K562 (cell line): ENCODE data around the gene SCYL1. TPM values are rescaled to one million over a fixed set of nuclear protein-coding genes. Genes with fewer than 3 reads are reported as not detected.

Experiments used
- BDP1 ChIP-seq: IDR thresholded peaks from 3 replicates; pipeline ENCODE4 v1.6.1; 2011; ENCODE audit not compliant: insufficient read length, insufficient read depth
- BRD9 ChIP-seq: fragments of 450-650 bp; IDR thresholded peaks from 2 replicates; pipeline ENCODE4 v1.6.1; 2018; ENCODE audit warnings: low read depth; ENCODE audit not compliant: partially characterized antibody
- CAMTA2 ChIP-seq: fragments of 250-450 bp; sonication (Bioruptor Pico); conservative IDR thresholded peaks from 2 replicates; pipeline ENCODE4 v1.5.1; 2022
- CC2D1A ChIP-seq: fragments of 450-650 bp; IDR thresholded peaks from 2 replicates; pipeline ENCODE4 v1.6.1; 2017; ENCODE audit warnings: mild to moderate bottlenecking
- DDX20 ChIP-seq: fragments of 450-650 bp; IDR thresholded peaks from 2 replicates; pipeline ENCODE4 v1.6.1; 2016; ENCODE audit warnings: missing genetic modification characterization, low read depth, mild to moderate bottlenecking, missing compliant biosample characterization, moderate library complexity
- EWSR1 ChIP-seq: fragments of 450-650 bp; IDR thresholded peaks from 2 replicates; pipeline ENCODE4 v1.6.1; 2018; ENCODE audit warnings: borderline replicate concordance, mild to moderate bottlenecking, low read depth, moderate library complexity; ENCODE audit not compliant: partially characterized antibody
- GATAD2A ChIP-seq: fragments of 450-650 bp; IDR thresholded peaks from 2 replicates; pipeline ENCODE4 v1.6.1; 2017
- ILK ChIP-seq: fragments of 450-650 bp; IDR thresholded peaks from 2 replicates; pipeline ENCODE4 v1.6.1; 2016; ENCODE audit warnings: missing genetic modification characterization, low read depth, mild to moderate bottlenecking, missing compliant biosample characterization, moderate library complexity, borderline replicate concordance
- MAFG ChIP-seq: fragments of 450-650 bp; conservative IDR thresholded peaks from 2 replicates; pipeline ENCODE4 v1.6.1; 2016; ENCODE audit warnings: missing genetic modification characterization, missing compliant biosample characterization
- MTA1 ChIP-seq: fragments of 450-650 bp; IDR thresholded peaks from 2 replicates; pipeline ENCODE4 v1.6.1; 2017; ENCODE audit warnings: borderline replicate concordance
- NCOA1 ChIP-seq: fragments of 450-650 bp; IDR thresholded peaks from 2 replicates; pipeline ENCODE4 v1.6.1; 2016; ENCODE audit warnings: low read depth
- OTX1 ChIP-seq: fragments of 450-650 bp; formaldehyde crosslinking; IDR thresholded peaks from 2 replicates; pipeline ENCODE4 v1.4.0; 2022; ENCODE audit warnings: mild to moderate bottlenecking
- RCOR1 ChIP-seq, 2 experiments: IDR thresholded peaks; 2 replicates each; pipeline ENCODE4 v1.6.1; 2012; ENCODE audit warnings: low read depth in 2 of 2, low read length in 2 of 2, borderline replicate concordance in 1 of 2, improper control_type of control experiment in 1 of 2
- TGIF2 ChIP-seq: sonication (generic); formaldehyde crosslinking; IDR thresholded peaks from 2 replicates; pipeline ENCODE4 v1.8.1; 2022; ENCODE audit warnings: mild to moderate bottlenecking, missing genetic modification reagents, moderate library complexity
- U2AF2 ChIP-seq: fragments of 200-400 bp; formaldehyde crosslinking; optimal IDR thresholded peaks from 2 replicates; pipeline ENCODE3; 2017; ENCODE audit warnings: low read depth, mild to moderate bottlenecking, low read length
- ZNF197 ChIP-seq: fragments of 200-800 bp; sonication (Bioruptor generic); IDR thresholded peaks from 2 replicates; pipeline ENCODE4 v1.6.1; 2016; ENCODE audit warnings: low read depth, missing genetic modification characterization, missing compliant biosample characterization
- ZNF274 ChIP-seq: IDR thresholded peaks from 2 replicates; pipeline ENCODE4 v1.6.1; 2011; ENCODE audit warnings: low read depth, mild to moderate bottlenecking, low read length, moderate library complexity, borderline replicate concordance
- polyA plus RNA-seq, 8 experiments: library from polyadenylated mRNA; depleted of rRNA in 4 of 8; stranded (reverse) in 5 of 8; unstranded in 3 of 8; fragments of >200 nt; fragmentation: Nextera tagmentation in 2 of 8; fragmentation: Illumina TruSeq in 1 of 8; extraction: Ambion mirVana in 2 of 8; extraction: Trizol in 1 of 8; gene quantifications; 2 replicates each; pipeline versions ENCODE4 v1.2.1 to v1.2.3, GENCODE V29; 2011 to 2014; ENCODE audit warnings: inconsistent platforms in 1 of 8, missing spikeins in 1 of 8
- total RNA-seq, 7 experiments: library from RNA; depleted of rRNA in 6 of 7; stranded (reverse); fragments of >200 nt in 6 of 7; fragmentation: Illumina TruSeq in 2 of 7; extraction: Trizol in 2 of 7; gene quantifications; 2 replicates each; pipeline versions ENCODE4 v1.2.1 to v1.2.3, GENCODE V29; 2011 to 2021; ENCODE audit warnings: low replicate concordance in 1 of 7
- TF ChIP-seq, protein P1 (sequence below), 3 experiments: IDR thresholded peaks in 2 of 3; conservative IDR thresholded peaks in 1 of 3; 2 replicates each; pipeline ENCODE4 v1.5.1; 2011 to 2012; ENCODE audit warnings: low read length in 3 of 3, mild to moderate bottlenecking in 3 of 3, control low read depth in 2 of 3, improper control_type of control experiment in 1 of 3, inconsistent platforms in 1 of 3, low read depth in 1 of 3, mixed read lengths in 1 of 3, moderate library complexity in 1 of 3; ENCODE audit not compliant: insufficient read depth in 2 of 3
- TF ChIP-seq, protein P2 (sequence below): fragments of 250-450 bp; sonication (Bioruptor Pico); IDR thresholded peaks from 2 replicates; pipeline ENCODE4 v1.8.0; 2021; ENCODE audit warnings: mild to moderate bottlenecking, moderate library complexity
- TF ChIP-seq, protein P3 (sequence below): sonication (generic); formaldehyde crosslinking; IDR thresholded peaks from 2 replicates; pipeline ENCODE4 v1.8.0; 2022; ENCODE audit warnings: mild to moderate bottlenecking, missing genetic modification reagents, borderline replicate concordance
- TF ChIP-seq, protein P4 (sequence below), 2 experiments: IDR thresholded peaks; 2 replicates each; pipeline ENCODE4 v1.6.1; 2011; ENCODE audit warnings: borderline replicate concordance in 1 of 2, control low read depth in 1 of 2, low read depth in 1 of 2, low read length in 1 of 2, mild to moderate bottlenecking in 1 of 2, mixed read lengths in 1 of 2, moderate library complexity in 1 of 2; ENCODE audit not compliant: insufficient read depth in 1 of 2, insufficient read length in 1 of 2, poor library complexity in 1 of 2, severe bottlenecking in 1 of 2; ENCODE audit errors: extremely low read depth in 1 of 2

SCYL1 gene
- total and polyA plus RNA-seq, 9 of the 15 experiments (the other 6 are each of a cell fraction or from before 2014, with no cell fraction given), result 1.9 to 145 (median 57.6) TPM

DNA sequence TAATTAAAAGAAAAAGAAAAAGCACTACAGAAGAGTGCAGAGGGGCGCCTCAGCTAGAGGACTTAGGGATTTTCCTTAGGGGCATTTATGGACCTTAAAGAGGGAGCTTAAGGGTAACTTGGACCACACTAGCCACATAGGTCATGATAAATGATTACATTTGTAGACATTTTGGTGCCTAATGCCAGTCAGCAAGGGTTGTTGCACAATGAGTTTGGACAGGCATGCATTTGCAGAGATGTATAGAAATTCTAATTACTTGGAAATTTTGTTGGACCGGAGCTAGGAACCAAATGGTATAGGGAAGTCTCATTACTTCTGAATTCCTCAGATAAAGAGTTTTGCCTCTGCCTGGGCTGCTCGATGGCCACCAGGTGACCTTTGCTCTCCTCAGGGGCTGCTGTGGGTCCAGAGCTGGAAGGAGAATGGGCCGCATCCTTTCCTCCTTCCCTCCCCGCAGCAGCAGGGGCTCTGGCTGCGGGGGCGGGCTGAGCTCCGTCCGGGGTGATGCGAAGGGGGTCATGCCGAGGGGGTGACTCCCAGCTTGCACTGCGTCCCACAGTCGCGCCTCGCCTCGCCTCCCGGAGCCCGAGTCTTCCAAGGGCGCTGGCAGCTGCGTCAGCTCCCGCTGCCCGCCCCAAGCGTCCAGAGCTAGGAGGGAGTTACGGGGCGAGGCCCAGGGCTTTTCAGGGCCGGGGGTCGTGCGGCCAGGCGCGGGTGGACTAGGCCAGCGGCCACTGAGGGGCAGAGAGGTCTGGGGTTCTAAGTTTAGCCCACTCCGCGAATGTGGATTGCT is 46.3 kb upstream of the SCYL1 start (continued):
- TF ChIP-seq U2AF2 (no peak), EWSR1 (no peak), MAFG (no peak), RCOR1 (IDR thresholded peaks at IDR 0.05; ENCODE audit: borderline replicate concordance in 1 of 2, low read depth in 2 of 2, low read length in 2 of 2) (peak in 1 of 2 experiments; percentile 71; a peak in 1 of 4 replicates), MTA1 (no peak), CAMTA2 (CRISPR knock-in tag) (no peak), DDX20 (tag) (no peak), TGIF2 (CRISPR knock-in tag) (no peak), BRD9 (no peak), GATAD2A (no peak; the same call in 1 of the 2 replicates), ZNF197 (CRISPR knock-in tag) (0 out of 2 replicates have a peak, but pooled peaks have one; percentile 47), ILK (tag) (no peak), CC2D1A (no peak), BDP1 (no peak), OTX1 (CRISPR knock-in tag) (no peak), NCOA1 (no peak), ZNF274 (no peak)
- TF ChIP-seq, protein P1, sequence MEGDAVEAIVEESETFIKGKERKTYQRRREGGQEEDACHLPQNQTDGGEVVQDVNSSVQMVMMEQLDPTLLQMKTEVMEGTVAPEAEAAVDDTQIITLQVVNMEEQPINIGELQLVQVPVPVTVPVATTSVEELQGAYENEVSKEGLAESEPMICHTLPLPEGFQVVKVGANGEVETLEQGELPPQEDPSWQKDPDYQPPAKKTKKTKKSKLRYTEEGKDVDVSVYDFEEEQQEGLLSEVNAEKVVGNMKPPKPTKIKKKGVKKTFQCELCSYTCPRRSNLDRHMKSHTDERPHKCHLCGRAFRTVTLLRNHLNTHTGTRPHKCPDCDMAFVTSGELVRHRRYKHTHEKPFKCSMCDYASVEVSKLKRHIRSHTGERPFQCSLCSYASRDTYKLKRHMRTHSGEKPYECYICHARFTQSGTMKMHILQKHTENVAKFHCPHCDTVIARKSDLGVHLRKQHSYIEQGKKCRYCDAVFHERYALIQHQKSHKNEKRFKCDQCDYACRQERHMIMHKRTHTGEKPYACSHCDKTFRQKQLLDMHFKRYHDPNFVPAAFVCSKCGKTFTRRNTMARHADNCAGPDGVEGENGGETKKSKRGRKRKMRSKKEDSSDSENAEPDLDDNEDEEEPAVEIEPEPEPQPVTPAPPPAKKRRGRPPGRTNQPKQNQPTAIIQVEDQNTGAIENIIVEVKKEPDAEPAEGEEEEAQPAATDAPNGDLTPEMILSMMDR (IDR thresholded peaks at IDR 0.05 in 2 of 3, conservative IDR thresholded peaks at IDR 0.05 in 1 of 3; ENCODE audit: insufficient read depth in 2 of 3, low read depth in 1 of 3, low read length in 3 of 3), result peak in 1 of 3 experiments; percentile 6; a peak in 1 of 6 replicates
- TF ChIP-seq, protein P2, sequence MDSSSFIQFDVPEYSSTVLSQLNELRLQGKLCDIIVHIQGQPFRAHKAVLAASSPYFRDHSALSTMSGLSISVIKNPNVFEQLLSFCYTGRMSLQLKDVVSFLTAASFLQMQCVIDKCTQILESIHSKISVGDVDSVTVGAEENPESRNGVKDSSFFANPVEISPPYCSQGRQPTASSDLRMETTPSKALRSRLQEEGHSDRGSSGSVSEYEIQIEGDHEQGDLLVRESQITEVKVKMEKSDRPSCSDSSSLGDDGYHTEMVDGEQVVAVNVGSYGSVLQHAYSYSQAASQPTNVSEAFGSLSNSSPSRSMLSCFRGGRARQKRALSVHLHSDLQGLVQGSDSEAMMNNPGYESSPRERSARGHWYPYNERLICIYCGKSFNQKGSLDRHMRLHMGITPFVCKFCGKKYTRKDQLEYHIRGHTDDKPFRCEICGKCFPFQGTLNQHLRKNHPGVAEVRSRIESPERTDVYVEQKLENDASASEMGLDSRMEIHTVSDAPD (CRISPR knock-in tag), result no peak
- TF ChIP-seq, protein P3, sequence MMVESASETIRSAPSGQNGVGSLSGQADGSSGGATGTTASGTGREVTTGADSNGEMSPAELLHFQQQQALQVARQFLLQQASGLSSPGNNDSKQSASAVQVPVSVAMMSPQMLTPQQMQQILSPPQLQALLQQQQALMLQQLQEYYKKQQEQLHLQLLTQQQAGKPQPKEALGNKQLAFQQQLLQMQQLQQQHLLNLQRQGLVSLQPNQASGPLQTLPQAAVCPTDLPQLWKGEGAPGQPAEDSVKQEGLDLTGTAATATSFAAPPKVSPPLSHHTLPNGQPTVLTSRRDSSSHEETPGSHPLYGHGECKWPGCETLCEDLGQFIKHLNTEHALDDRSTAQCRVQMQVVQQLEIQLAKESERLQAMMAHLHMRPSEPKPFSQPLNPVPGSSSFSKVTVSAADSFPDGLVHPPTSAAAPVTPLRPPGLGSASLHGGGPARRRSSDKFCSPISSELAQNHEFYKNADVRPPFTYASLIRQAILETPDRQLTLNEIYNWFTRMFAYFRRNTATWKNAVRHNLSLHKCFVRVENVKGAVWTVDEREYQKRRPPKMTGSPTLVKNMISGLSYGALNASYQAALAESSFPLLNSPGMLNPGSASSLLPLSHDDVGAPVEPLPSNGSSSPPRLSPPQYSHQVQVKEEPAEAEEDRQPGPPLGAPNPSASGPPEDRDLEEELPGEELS (CRISPR knock-in tag), result no peak
- TF ChIP-seq, protein P4, sequence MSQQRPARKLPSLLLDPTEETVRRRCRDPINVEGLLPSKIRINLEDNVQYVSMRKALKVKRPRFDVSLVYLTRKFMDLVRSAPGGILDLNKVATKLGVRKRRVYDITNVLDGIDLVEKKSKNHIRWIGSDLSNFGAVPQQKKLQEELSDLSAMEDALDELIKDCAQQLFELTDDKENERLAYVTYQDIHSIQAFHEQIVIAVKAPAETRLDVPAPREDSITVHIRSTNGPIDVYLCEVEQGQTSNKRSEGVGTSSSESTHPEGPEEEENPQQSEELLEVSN (IDR thresholded peaks at IDR 0.05; ENCODE audit: borderline replicate concordance in 1 of 2, extremely low read depth in 1 of 2, insufficient read depth in 1 of 2, insufficient read length in 1 of 2, low read depth in 1 of 2, low read length in 1 of 2, poor library complexity in 1 of 2, severe bottlenecking in 1 of 2), result peak; percentile 54 to 75
